Kidney capillary endothelial cell (primary cell): ENCODE measurements around the gene RHOT2.

Source experiments
- DNase-seq: peaks from one replicate; pipeline ENCODE4 v3.0.0-alpha.2; 2018; ENCODE audit warnings: low spot score

Gene RHOT2

GRCh38 chr16:667780-668518 is at the start of gene RHOT2:
RHOT2 (plus strand) TSS chr16:668132; CDS start chr16:668200, 68 bp downstream.
- peak; percentile 82 for DNase-seq

GRCh38 chr16:619476-620100 is 48.3 kb upstream of the RHOT2 start:
- DNase-seq: no peak

- DNase-seq: no peak
Measured at GRCh38 chr16:620700-621525, 47.0 kb upstream of the RHOT2 start.

- DNase-seq: no peak
Measured at GRCh38 chr16:621526-622105, 46.3 kb upstream of the RHOT2 start.

GRCh38 chr16:622920-623280 is 45.0 kb upstream of the RHOT2 start:
- no peak for DNase-seq

GRCh38 chr16:624526-625070 is 43.3 kb upstream of the RHOT2 start:
- DNase-seq: no peak

- no peak for DNase-seq
Measured at GRCh38 chr16:625117-625976, 42.6 kb upstream of the RHOT2 start.

- DNase-seq: no peak
Measured at GRCh38 chr16:625977-626765, 41.8 kb upstream of the RHOT2 start.

GRCh38 chr16:626787-627453 is 41.0 kb upstream of the RHOT2 start:
- peak; percentile 55 for DNase-seq

GRCh38 chr16:627454-628239 is 40.3 kb upstream of the RHOT2 start:
- DNase-seq: no peak

- DNase-seq: no peak
Measured at GRCh38 chr16:628321-629061, 39.4 kb upstream of the RHOT2 start.

- DNase-seq: no peak
Measured at GRCh38 chr16:629185-629832, 38.6 kb upstream of the RHOT2 start.

- DNase-seq: no peak
Measured at GRCh38 chr16:629833-630248, 38.1 kb upstream of the RHOT2 start.

GRCh38 chr16:630249-630814 is 37.6 kb upstream of the RHOT2 start:
- no peak for DNase-seq

- no peak for DNase-seq
Measured at GRCh38 chr16:630815-631405, 37.0 kb upstream of the RHOT2 start, which contains the start of gene WFIKKN1. WFIKKN1 (plus strand) TSS chr16:630985; CDS start chr16:631254, 269 bp downstream.

- DNase-seq: no peak
Measured at GRCh38 chr16:631808-632358, 36.0 kb upstream of the RHOT2 start.
